GM12892 (cell line): ENCODE measurements around the gene PIP4K2B.

Source experiments
- POLR2A ChIP-seq: IDR thresholded peaks from 2 replicates; pipeline ENCODE4 v1.6.1; 2011; ENCODE audit warnings: low read depth, low read length, control low read depth
- TAF1 ChIP-seq: IDR thresholded peaks from 2 replicates; pipeline ENCODE4 v1.6.1; 2011; ENCODE audit warnings: low read depth, mild to moderate bottlenecking, control low read depth, low read length, borderline replicate concordance

- TF ChIP-seq POLR2A, result no peak; the same call in 1 of the 2 replicates
- TF ChIP-seq TAF1, result no peak
Observed at GRCh38 chr17:38719289-38719942, 79.9 kb downstream of the PIP4K2B start.
